ENCODE results near the gene MRPS22.

Gene MRPS22

DNA sequence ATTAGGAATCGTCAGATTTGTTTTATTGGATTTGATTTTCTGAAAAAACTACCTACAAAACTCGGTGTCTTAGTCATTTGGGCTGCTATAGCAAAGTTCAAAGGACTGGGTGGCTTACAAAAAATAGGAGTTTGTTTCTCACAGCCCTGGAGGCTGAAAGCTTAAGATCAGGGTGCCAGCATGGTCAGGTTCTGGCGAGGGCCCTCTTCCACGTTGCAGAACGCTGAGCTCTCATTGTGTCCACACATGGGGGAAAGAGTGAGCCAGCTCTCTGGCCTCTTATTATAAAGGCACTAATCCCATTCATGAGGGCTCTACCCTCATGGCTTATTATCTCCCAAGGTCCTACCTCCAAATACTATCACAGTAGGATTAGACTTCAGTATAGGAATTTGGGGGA lies 40.6 kb upstream of the MRPS22 start:
- Histone ChIP-seq H3K27me3 (ENCODE audit: insufficient read depth, low read length) (no peaks in the 10 kb centered on the region), H3K4me1 (ENCODE audit: insufficient read depth, low read length) (no peaks in the 10 kb centered on the region; the same call in 1 of the 2 replicates), H3K9ac (ENCODE audit: low read depth, low read length) (no peak overlapping the region), H3K9me3 (ENCODE audit: insufficient read depth, low read depth, low read length) (no peaks in the 10 kb centered on the region), H3K4me3 (ENCODE audit: low read length) (no peak overlapping the region), H3K27ac (ENCODE audit: low read length) (no peak overlapping the region), H3K36me3 (ENCODE audit: insufficient read depth, low read depth, low read length) (no peaks in the 10 kb centered on the region)

DNA sequence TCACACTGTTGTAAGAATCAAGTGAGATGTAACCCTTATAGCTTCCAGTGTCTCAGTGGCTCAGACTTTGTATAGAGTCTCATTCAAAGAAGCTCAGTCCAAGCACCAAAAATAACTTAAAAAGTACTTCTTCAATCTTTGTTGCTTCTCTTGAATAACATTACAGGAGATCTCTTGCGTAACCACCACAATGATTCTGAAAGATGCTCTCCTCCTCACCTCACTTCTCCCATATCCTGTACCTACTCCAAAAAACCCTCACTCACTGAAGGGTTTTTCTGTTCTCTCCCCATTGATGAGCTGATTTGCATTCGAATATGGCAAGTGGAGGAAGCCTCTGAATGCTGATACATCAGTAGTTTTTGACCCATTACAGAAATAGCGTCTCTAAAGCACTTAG lies 39.4 kb upstream of the MRPS22 start:
- H3K4me3 ChIP-seq (ENCODE audit: low read length): no peak overlapping the region
- no peaks in the 10 kb centered on the region for H3K36me3 ChIP-seq (ENCODE audit: insufficient read depth, low read depth, low read length)
- H3K9me3 ChIP-seq (ENCODE audit: insufficient read depth, low read depth, low read length): no peaks in the 10 kb centered on the region
- H3K4me1 ChIP-seq (ENCODE audit: insufficient read depth, low read length): no peaks in the 10 kb centered on the region; the same call in 1 of the 2 replicates
- H3K27me3 ChIP-seq (ENCODE audit: insufficient read depth, low read length): no peaks in the 10 kb centered on the region
- H3K9ac ChIP-seq (ENCODE audit: low read depth, low read length): no peak overlapping the region
- no peak overlapping the region for H3K27ac ChIP-seq (ENCODE audit: low read length)

DNA sequence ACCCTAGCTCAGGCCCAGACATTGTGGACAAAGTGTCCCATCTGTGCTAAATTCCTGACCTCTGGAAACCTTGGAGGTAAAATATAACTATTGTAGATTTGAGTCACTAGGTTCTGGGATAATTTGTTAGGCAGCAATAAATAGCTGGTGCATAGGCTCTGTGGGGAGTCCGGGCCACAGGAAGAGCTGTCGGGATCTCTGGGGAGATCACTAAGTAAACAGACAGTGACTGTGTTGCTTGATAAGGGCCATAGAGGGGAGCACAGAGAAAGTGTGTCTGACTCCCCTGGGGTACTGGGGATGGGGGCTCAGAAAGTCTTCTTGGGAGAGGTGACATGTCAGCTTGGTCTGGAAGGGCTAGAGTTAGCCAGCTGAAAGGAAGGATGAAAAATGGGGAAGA lies 37.7 kb upstream of the MRPS22 start:
- no peaks in the 10 kb centered on the region for H3K27me3 ChIP-seq (ENCODE audit: insufficient read depth, low read length)
- no peak overlapping the region for H3K9ac ChIP-seq (ENCODE audit: low read depth, low read length)
- H3K27ac ChIP-seq (ENCODE audit: low read length): no peak overlapping the region
- H3K4me1 ChIP-seq (ENCODE audit: insufficient read depth, low read length): no peaks in the 10 kb centered on the region; the same call in 1 of the 2 replicates
- H3K9me3 ChIP-seq (ENCODE audit: insufficient read depth, low read depth, low read length): no peaks in the 10 kb centered on the region
- no peaks in the 10 kb centered on the region for H3K36me3 ChIP-seq (ENCODE audit: insufficient read depth, low read depth, low read length)
- no peak overlapping the region for H3K4me3 ChIP-seq (ENCODE audit: low read length)

DNA sequence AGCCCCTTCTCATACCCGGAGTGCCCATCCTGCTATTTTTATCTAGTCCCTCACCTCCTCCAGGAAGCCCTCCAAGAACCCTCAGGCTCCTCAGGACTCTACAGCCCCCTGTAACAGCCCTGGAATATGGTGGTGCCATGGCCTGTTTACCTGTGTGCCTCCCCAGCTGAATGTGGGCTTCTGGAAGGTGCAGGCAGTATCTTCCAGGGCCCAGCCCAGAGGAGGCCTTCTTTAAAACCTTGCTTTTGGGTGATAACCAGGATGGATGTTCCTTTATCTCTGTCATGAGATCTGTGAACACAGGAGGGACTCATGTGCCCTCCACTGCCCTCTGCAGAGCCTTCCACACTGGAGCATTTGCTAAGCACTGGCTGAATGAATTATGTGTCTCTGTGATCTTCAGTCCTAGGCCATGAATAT lies 36.7 kb upstream of the MRPS22 start:
- no peaks in the 10 kb centered on the region for H3K27me3 ChIP-seq (ENCODE audit: insufficient read depth, low read length)
- H3K4me1 ChIP-seq (ENCODE audit: insufficient read depth, low read length): no peaks in the 10 kb centered on the region; the same call in 1 of the 2 replicates
- no peaks in the 10 kb centered on the region for H3K9me3 ChIP-seq (ENCODE audit: insufficient read depth, low read depth, low read length)
- no peak overlapping the region for H3K9ac ChIP-seq (ENCODE audit: low read depth, low read length)
- H3K36me3 ChIP-seq (ENCODE audit: insufficient read depth, low read depth, low read length): no peaks in the 10 kb centered on the region
- no peak overlapping the region for H3K27ac ChIP-seq (ENCODE audit: low read length)
- no peak overlapping the region for H3K4me3 ChIP-seq (ENCODE audit: low read length)

DNA sequence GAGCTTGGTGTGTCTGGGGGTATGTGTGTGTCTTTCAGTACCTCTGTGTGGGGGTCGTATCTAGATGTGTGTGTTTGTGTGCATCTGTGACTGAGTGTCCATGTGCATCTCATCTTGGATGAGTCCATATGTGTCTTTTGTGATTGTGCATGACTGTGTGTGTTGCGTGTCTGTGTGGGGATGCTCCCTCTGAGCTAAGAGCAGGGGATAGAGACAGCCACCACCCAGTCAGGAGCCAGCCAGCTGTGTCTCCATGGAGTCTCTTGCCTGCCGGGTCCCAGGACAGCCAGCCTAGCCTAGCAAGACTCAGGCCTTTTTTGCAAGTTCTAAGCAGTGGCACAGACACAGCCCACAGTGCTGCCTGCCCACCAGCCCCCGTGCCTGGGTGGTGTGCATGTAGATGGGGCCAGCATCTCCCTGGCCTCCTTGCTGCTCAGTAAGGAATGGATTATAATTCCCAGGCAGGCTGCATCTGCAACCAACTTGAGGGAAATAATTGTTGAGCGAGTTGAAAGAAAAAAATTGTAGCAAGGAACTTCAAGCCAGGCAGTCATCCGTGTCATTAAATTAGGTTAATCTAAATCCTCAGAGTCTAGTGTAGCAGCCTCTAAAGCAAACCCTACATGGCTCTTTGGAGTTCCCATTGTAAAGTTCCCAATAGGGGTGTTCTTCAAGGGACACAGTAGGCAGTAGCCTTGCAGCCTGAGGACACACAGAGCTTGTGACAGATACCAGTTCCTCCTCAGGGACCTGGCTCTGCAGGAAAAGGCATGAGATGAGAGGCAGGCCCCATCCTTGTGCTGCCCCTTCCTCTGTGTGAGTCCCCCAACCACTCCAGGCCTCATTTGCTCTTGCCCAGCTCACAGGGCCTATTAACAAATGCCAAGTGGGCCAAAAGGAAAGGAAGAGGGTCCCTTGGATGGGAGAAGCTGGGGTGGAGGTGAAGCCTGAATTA lies 35.9 kb upstream of the MRPS22 start:
- Histone ChIP-seq H3K9ac (ENCODE audit: low read depth, low read length) (no peak overlapping the region), H3K9me3 (ENCODE audit: insufficient read depth, low read depth, low read length) (no peaks in the 10 kb centered on the region), H3K4me3 (ENCODE audit: low read length) (no peak overlapping the region), H3K4me1 (ENCODE audit: insufficient read depth, low read length) (no peaks in the 10 kb centered on the region; the same call in 1 of the 2 replicates), H3K36me3 (ENCODE audit: insufficient read depth, low read depth, low read length) (no peaks in the 10 kb centered on the region), H3K27me3 (ENCODE audit: insufficient read depth, low read length) (no peaks in the 10 kb centered on the region), H3K27ac (ENCODE audit: low read length) (no peak overlapping the region)

DNA sequence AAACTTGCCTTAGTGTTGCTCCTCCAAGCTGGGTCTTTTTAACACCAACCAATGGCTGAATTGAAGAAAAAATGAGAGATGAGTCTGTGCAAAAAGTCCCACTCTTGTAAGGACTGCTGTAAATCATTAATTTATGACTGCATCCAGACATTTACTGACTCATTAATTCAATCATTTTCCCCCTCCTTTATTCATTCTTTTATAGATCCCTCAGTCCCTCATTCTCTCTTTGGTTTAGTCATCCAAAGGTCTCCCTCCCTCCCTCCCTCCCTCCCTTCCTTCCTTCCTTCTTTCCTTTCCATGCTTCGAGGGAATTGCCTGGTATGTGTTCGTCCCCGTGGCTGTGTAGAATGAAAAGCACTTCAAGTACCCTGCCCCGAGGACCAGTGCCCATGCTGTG lies 35.3 kb upstream of the MRPS22 start:
- H3K9ac ChIP-seq (ENCODE audit: low read depth, low read length): no peak overlapping the region
- H3K36me3 ChIP-seq (ENCODE audit: insufficient read depth, low read depth, low read length): no peaks in the 10 kb centered on the region
- H3K27me3 ChIP-seq (ENCODE audit: insufficient read depth, low read length): no peaks in the 10 kb centered on the region
- no peak overlapping the region for H3K4me3 ChIP-seq (ENCODE audit: low read length)
- H3K27ac ChIP-seq (ENCODE audit: low read length): no peak overlapping the region
- H3K9me3 ChIP-seq (ENCODE audit: insufficient read depth, low read depth, low read length): no peaks in the 10 kb centered on the region
- H3K4me1 ChIP-seq (ENCODE audit: insufficient read depth, low read length): no peaks in the 10 kb centered on the region; the same call in 1 of the 2 replicates

DNA sequence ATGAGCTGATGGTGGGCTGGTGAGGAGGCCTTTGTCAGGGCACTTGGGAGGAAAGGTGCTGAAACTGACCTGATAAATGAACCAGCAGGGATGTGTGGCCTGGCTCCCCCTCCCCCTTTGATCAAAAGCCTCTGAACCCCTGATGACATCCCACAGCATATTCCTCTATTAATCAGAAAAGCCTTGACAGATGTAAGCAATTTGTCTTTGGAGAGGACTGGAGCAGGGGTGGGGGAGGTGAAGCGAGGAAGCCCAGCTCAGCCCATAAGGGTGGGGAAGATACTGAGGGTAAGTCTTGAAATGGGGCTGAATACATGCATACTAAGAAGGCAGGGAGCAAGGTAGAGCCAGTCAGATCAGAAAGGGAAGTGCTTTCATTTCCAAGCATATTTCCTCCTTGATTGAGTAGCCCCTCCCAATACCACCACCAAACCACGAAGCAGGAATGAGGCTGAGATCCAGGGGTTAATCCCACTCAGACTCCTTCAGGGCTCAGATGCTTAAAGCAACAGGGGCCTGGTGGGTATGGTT lies 34.7 kb upstream of the MRPS22 start:
- Histone ChIP-seq H3K4me3 (ENCODE audit: low read length) (no peak overlapping the region), H3K27ac (ENCODE audit: low read length) (no peak overlapping the region), H3K4me1 (ENCODE audit: insufficient read depth, low read length) (no peaks in the 10 kb centered on the region; the same call in 1 of the 2 replicates), H3K27me3 (ENCODE audit: insufficient read depth, low read length) (no peaks in the 10 kb centered on the region), H3K9ac (ENCODE audit: low read depth, low read length) (no peak overlapping the region), H3K9me3 (ENCODE audit: insufficient read depth, low read depth, low read length) (no peaks in the 10 kb centered on the region), H3K36me3 (ENCODE audit: insufficient read depth, low read depth, low read length) (no peaks in the 10 kb centered on the region)

DNA sequence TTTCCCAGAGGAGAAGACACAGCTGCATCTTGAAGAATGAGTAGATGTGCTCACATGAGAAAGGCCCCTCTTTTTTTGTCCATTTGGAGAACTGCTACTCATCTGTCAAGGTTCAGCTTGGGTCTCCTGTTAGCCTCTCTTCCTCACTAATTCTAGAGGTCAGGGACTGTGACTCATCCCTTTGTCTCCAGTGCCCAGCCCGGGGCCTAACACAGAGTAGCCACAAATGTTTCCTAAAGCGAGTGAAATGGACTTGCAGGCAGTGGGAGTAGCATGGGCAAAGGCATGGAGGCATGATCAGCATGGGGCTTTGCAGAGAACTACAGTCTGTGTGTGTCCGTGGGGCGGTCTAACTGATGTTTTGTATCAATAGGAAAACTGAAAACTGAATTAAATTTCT lies 33.9 kb upstream of the MRPS22 start:
- H3K4me1 ChIP-seq (ENCODE audit: insufficient read depth, low read length): no peaks in the 10 kb centered on the region
- H3K36me3 ChIP-seq (ENCODE audit: insufficient read depth, low read depth, low read length): no peaks in the 10 kb centered on the region
- no peaks in the 10 kb centered on the region for H3K9me3 ChIP-seq (ENCODE audit: insufficient read depth, low read depth, low read length)
- H3K27ac ChIP-seq (ENCODE audit: low read length): no peak overlapping the region
- H3K27me3 ChIP-seq (ENCODE audit: insufficient read depth, low read length): no peaks in the 10 kb centered on the region
- H3K4me3 ChIP-seq (ENCODE audit: low read length): no peak overlapping the region
- no peak overlapping the region for H3K9ac ChIP-seq (ENCODE audit: low read depth, low read length)

DNA sequence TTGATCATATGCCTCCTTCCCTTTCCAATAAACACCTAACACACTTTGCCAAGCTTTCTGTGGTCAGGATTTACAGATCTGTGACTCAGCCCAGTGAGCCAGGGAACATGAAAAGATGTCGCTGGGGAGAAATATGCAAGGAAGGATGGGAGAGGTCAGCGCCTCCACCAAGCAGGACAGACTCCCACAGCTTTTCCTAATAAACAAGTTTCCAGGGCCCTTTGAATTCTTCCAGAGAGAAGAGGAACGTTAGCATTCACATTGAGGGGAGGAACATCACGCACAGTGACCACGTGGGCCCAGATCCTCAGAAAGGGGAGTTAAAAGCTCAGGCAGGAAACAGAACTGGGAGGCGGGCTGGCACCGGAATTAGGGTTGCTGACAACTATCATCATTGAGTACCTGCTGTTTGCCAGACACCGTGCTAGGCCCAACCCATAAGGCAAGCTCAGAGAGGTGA lies 33.3 kb upstream of the MRPS22 start:
- no peaks in the 10 kb centered on the region for H3K4me1 ChIP-seq (ENCODE audit: insufficient read depth, low read length)
- no peak overlapping the region for H3K9ac ChIP-seq (ENCODE audit: low read depth, low read length)
- H3K9me3 ChIP-seq (ENCODE audit: insufficient read depth, low read depth, low read length): no peaks in the 10 kb centered on the region
- no peak overlapping the region for H3K4me3 ChIP-seq (ENCODE audit: low read length)
- H3K27me3 ChIP-seq (ENCODE audit: insufficient read depth, low read length): no peaks in the 10 kb centered on the region
- no peaks in the 10 kb centered on the region for H3K36me3 ChIP-seq (ENCODE audit: insufficient read depth, low read depth, low read length)
- H3K27ac ChIP-seq (ENCODE audit: low read length): no peak overlapping the region

DNA sequence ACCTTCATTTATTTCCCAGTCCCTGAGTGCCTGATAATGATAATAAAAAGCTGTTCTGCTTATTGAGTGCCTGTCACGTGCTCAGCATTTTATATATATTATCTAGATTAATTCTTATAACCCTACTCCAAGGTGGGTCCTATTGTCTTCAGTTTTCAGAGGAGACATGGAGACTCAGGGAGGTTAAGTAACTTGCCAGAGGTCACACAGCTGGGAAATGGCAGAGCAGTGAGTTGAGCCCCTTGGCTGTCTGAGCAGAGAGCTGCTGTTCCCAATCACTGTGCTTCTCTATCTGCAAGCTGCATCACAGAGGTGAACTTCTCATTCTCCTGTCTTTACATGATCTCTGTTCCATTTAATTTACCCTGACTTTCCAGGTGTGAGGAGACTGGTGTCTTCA lies 32.3 kb upstream of the MRPS22 start:
- H3K36me3 ChIP-seq (ENCODE audit: insufficient read depth, low read depth, low read length): no peaks in the 10 kb centered on the region
- no peaks in the 10 kb centered on the region for H3K4me1 ChIP-seq (ENCODE audit: insufficient read depth, low read length)
- no peak overlapping the region for H3K9ac ChIP-seq (ENCODE audit: low read depth, low read length)
- H3K9me3 ChIP-seq (ENCODE audit: insufficient read depth, low read depth, low read length): no peaks in the 10 kb centered on the region
- no peak overlapping the region for H3K4me3 ChIP-seq (ENCODE audit: low read length)
- H3K27me3 ChIP-seq (ENCODE audit: insufficient read depth, low read length): no peaks in the 10 kb centered on the region
- H3K27ac ChIP-seq (ENCODE audit: low read length): no peak overlapping the region

DNA sequence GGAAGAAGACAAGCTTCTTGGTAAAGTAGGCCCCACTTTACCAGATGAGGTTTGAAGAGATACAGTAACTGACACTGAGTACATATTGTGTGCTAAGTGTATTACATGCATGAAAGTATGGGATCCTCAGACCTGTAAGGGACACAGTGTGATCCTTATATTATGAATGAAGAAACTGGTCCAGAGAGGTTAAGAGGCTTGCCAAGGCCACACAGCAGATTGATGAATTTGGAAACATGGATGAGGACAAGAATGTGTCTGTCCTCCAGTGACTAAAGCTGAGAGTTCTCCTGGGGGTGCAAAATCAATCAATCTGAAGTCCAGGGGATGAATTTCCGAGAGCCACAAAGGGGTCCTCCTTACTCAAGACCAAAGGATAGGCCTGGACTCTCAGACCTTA lies 31.4 kb upstream of the MRPS22 start:
- no peak overlapping the region for H3K27ac ChIP-seq (ENCODE audit: low read length)
- H3K4me1 ChIP-seq (ENCODE audit: insufficient read depth, low read length): no peaks in the 10 kb centered on the region
- H3K9me3 ChIP-seq (ENCODE audit: insufficient read depth, low read depth, low read length): no peaks in the 10 kb centered on the region

DNA sequence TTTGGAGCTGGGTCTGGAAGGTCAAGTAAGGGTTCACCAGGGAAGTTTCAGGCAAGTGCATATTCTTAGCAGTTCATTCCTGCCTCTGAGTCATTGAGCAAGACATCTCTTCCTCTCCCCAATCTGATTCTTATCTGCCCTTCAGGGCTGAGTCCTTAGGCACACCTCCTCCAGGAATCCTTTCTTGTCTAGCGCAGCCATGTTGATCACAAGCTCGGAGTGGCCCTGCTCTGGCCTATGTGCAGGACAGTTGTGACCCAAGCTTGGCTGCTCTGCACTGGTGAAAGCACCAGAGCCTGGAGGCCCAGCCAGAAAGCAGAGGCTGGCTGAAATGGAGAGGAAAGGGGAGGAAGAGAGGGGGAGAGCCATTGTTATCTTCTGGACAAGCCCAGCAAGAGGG lies 30.9 kb upstream of the MRPS22 start:
- no peak overlapping the region for H3K4me3 ChIP-seq (ENCODE audit: low read length)
- H3K27ac ChIP-seq (ENCODE audit: low read length): no peak overlapping the region
- no peak overlapping the region for H3K9ac ChIP-seq (ENCODE audit: low read depth, low read length)
- H3K36me3 ChIP-seq (ENCODE audit: insufficient read depth, low read depth, low read length): no peaks in the 10 kb centered on the region
- H3K27me3 ChIP-seq (ENCODE audit: insufficient read depth, low read length): 0 out of 2 replicates have a peak, but pooled peaks cover 6% of the 10 kb centered on the region
- no peaks in the 10 kb centered on the region for H3K9me3 ChIP-seq (ENCODE audit: insufficient read depth, low read depth, low read length)
- no peaks in the 10 kb centered on the region for H3K4me1 ChIP-seq (ENCODE audit: insufficient read depth, low read length)

More for the DNA sequence above, 31.4 kb upstream of the MRPS22 start:
- no peaks in the 10 kb centered on the region for H3K36me3 ChIP-seq (ENCODE audit: insufficient read depth, low read depth, low read length)
- no peak overlapping the region for H3K9ac ChIP-seq (ENCODE audit: low read depth, low read length)
- no peak overlapping the region for H3K4me3 ChIP-seq (ENCODE audit: low read length)
- 0 out of 2 replicates have a peak, but pooled peaks cover under 1% of the 10 kb centered on the region for H3K27me3 ChIP-seq (ENCODE audit: insufficient read depth, low read length)
